ENCODE results near the gene SCAMP1.
"Not testable (repeated sequence)": the region's sequence is repeated elsewhere in the genome, so short reads cannot be mapped to it uniquely, and the experiment has no call there.

Gene SCAMP1

DNA sequence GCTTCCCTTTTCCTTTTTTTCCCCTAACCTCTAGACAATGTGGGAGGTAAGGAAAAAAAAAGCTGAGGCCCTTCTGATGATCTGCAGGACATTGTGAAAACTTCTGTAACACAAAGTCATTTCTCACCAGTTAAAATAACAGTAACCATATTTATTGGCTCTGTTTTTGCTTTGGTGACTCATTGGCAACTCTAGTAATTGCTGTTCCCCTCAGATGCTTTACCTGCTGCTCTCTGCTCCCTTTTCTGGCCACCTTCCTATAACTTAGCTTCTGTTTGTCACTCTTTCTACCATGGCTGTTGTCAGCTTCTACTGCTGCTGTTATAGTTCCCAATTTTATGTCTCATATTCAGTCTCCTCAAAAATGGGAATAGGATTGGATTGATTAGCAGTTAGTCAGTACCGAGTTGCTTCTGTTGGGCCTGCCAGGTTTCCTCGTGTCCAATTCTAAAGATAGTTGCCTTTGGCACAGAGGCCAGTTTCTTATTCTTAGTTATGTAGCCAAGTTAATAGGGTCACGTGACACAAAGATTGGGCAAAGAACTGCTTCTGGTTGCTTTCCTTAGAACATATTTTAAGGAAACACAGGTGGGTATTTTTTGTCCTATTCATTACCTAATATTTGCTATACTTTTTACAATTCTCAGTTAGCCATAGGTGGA, 16.8 kb downstream of the SCAMP1 start:
- H3K36me3 Mint-ChIP-seq (ENCODE audit: low read depth): peaks cover 39% of the 10 kb centered on the region
- H3K9me3 Mint-ChIP-seq: peaks cover 12% of the 10 kb centered on the region
- TF ChIP-seq, protein P1, sequence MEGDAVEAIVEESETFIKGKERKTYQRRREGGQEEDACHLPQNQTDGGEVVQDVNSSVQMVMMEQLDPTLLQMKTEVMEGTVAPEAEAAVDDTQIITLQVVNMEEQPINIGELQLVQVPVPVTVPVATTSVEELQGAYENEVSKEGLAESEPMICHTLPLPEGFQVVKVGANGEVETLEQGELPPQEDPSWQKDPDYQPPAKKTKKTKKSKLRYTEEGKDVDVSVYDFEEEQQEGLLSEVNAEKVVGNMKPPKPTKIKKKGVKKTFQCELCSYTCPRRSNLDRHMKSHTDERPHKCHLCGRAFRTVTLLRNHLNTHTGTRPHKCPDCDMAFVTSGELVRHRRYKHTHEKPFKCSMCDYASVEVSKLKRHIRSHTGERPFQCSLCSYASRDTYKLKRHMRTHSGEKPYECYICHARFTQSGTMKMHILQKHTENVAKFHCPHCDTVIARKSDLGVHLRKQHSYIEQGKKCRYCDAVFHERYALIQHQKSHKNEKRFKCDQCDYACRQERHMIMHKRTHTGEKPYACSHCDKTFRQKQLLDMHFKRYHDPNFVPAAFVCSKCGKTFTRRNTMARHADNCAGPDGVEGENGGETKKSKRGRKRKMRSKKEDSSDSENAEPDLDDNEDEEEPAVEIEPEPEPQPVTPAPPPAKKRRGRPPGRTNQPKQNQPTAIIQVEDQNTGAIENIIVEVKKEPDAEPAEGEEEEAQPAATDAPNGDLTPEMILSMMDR (IDR thresholded peaks at IDR 0.05): no peak
- H3K27me3 Mint-ChIP-seq (ENCODE audit: low read depth, poor library complexity): no peaks in the 10 kb centered on the region
- peaks cover 6% of the 10 kb centered on the region for H3K4me1 Mint-ChIP-seq
- no peak overlapping the region for H3K4me3 Mint-ChIP-seq
- peak overlapping the region; percentile 3 for H3K27ac Mint-ChIP-seq
- no peak for DNase-seq

DNA sequence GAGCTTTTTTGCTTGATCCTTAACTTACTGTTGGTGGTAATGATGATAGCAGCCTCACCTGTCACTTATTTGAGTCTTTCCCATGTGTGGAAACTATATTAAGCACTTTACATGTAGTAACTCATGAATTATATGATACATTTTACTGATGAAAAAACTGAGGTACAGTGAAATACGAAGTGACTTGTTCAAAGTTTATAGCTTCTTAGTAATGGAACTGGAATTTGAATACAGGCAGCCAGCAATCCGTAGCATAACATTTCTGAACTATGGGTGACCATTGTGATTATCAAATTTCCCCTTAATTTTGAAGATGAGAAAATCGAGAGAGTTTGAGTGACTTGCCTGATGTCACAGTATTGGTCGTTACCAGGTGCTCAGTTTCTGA, 17.3 kb downstream of the SCAMP1 start:
- TF ChIP-seq, protein P1 (IDR thresholded peaks at IDR 0.05): no peak
- Mint-ChIP-seq H3K4me1 (peaks cover 6% of the 10 kb centered on the region), H3K36me3 (ENCODE audit: low read depth) (peaks cover 44% of the 10 kb centered on the region), H3K9me3 (peaks cover 15% of the 10 kb centered on the region), H3K27ac (no peak overlapping the region), H3K4me3 (no peak overlapping the region), H3K27me3 (ENCODE audit: low read depth, poor library complexity) (no peaks in the 10 kb centered on the region)
- no peak for DNase-seq

DNA sequence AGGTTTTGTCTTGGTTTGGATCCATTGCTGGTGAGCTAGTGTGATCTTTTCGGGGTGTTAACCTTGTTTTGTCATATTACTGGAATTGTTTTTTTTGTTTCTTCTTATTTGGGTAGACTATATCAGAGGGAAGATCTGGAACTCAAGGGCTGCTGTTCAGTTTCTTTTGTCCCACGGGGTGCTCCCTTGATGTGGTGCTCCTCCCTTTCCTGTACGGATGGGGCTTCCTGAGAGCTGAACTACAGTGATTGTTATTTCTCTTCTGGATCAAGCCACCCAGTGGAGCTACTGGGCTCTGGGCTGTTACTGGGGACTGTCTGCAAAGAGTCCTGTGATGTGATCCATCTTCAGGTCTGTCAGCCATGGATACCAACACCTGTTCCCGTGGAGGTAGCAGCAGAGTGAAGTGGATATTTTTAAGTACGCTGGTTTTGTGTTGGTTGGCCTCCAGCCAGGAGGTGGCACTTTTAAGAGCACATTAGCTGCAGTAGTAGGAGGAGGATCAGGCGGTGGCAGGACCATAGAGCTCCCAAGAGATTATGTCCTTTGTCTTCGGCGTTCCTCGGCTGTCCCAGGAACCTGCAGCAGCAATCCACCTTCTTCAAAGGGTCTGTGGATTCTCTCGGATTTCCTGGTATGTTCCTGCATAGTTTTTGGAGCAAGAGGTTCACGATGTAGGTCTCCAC, 27.2 kb downstream of the SCAMP1 start:
- Mint-ChIP-seq H3K36me3 (ENCODE audit: low read depth) (peaks cover 93% of the 10 kb centered on the region), H3K4me3 (no peak overlapping the region), H3K27ac (no peak overlapping the region), H3K4me1 (no peaks in the 10 kb centered on the region), H3K9me3 (peaks cover 90% of the 10 kb centered on the region), H3K27me3 (ENCODE audit: low read depth, poor library complexity) (no peaks in the 10 kb centered on the region)
- no peak for DNase-seq
- TF ChIP-seq, protein P1 (IDR thresholded peaks at IDR 0.05): no peak

DNA sequence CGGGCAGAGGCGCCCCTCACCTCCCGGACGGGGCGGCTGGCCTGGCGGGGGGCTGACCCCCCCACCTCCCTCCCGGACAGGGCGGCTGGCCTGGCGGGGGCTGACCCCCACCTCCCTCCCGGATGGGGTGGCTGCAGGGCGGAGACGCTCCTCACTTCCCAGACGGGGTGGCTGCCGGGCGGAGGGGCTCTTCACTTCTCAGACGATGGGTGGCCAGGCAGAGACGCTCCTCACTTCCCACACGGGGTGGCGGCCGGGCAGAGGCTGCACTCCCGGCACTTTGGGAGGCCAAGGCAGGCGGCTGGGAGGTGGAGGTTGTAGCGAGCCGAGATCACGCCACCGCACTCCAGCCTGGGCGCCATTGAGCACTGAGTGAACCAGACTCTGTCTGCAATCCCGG, 30.9 kb downstream of the SCAMP1 start:
- peaks cover 91% of the 10 kb centered on the region for H3K36me3 Mint-ChIP-seq (ENCODE audit: low read depth)
- DNase-seq; H3K27me3 Mint-ChIP-seq (ENCODE audit: low read depth, poor library complexity); H3K4me3 Mint-ChIP-seq; H3K4me1 Mint-ChIP-seq; H3K27ac Mint-ChIP-seq: not testable (repeated sequence)
- H3K9me3 Mint-ChIP-seq: peaks cover 56% of the 10 kb centered on the region

DNA sequence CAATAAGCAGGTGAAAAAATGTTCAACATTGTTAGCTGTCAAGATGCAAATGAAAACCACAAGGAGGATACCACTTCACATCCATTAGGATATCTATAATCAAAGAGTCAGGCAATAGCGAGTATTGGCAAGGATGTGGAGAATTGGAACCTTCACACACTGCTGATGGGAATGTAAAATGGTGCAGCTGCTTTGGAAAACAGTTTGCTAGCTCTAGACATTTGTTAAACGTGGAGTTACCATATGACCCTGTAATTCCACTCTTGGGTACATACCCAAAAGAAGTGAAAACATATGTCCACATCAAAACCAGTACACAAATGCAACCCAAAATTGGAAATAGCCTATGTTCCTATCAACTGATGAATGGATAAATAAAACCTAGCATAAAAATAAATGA, 37.4 kb downstream of the SCAMP1 start:
- H3K4me1 Mint-ChIP-seq: no peaks in the 10 kb centered on the region
- no peaks in the 10 kb centered on the region for H3K27me3 Mint-ChIP-seq (ENCODE audit: low read depth, poor library complexity)
- H3K36me3 Mint-ChIP-seq (ENCODE audit: low read depth): peaks cover 89% of the 10 kb centered on the region
- no peak overlapping the region for H3K4me3 Mint-ChIP-seq
- no peak for DNase-seq
- TF ChIP-seq, protein P1 (IDR thresholded peaks at IDR 0.05): no peak
- peaks cover 11% of the 10 kb centered on the region for H3K9me3 Mint-ChIP-seq
- no peak overlapping the region for H3K27ac Mint-ChIP-seq

DNA sequence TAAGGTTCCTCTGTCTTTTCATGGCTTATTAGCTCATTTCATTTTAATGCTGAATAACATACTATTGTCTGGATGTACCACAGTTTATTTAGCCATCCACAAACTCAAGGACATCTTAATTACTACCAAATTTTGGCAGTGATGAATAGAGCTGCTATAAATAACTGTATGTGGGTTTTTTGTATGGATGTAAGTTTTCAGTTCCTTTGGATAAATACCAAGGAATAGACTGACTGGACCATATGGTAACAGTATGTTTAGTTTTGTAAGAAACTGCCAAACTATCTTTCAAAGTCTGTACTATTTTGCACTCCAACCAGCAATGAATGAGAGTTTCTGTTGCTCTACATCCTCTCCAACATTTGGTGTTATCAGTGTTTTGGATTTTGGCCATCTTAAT, 38.7 kb downstream of the SCAMP1 start:
- no peak for DNase-seq
- Mint-ChIP-seq H3K36me3 (ENCODE audit: low read depth) (peaks cover 82% of the 10 kb centered on the region), H3K4me1 (no peaks in the 10 kb centered on the region), H3K4me3 (no peak overlapping the region), H3K27me3 (ENCODE audit: low read depth, poor library complexity) (no peaks in the 10 kb centered on the region), H3K27ac (no peak overlapping the region), H3K9me3 (peaks cover 10% of the 10 kb centered on the region)
- TF ChIP-seq, protein P1 (IDR thresholded peaks at IDR 0.05): no peak
